Stimulated activated CD8-positive, alpha-beta memory T cell treated with anti-CD3 and anti-CD28 coated beads, Interleukin-12 subunit alpha, Interleukin-12 subunit beta, amount 100 ng/mL, for 4 hours (primary cell): ENCODE measurements around the gene BNC1.
"Not testable (repeated sequence)": the region's sequence is repeated elsewhere in the genome, so short reads cannot be mapped to it uniquely, and the experiment has no call there.

Experiments used
- DNase-seq: peaks from one replicate; pipeline ENCODE4 v3.0.0-alpha.2; 2020; ENCODE audit warnings: low read depth

Gene BNC1

GRCh38 chr15:83292317-83292716, 7.9 kb upstream of the BNC1 start:
- DNase-seq = no peak

DNA sequence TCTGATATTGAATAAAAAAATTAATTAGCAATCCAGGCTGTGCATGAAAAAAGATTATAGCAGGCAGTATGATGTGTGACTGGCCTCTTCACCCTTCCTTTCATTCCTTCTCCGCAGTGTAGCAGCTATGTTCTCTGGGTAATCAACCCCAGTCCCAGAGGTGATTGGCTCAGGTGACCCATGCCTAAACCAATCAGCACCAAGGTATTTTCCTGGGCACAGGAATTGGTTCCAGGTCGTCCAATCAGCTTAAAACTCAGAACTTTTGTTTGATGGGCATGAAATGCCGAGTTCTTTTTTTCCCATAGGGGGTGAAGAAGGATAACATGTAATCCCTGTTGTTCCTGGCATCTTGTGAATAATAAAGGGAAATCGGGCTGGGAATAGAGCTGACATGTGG, 5.8 kb upstream of the BNC1 start:
- no peak for DNase-seq

- DNase-seq = no peak
Observed at GRCh38 chr15:83289160-83289559, 4.7 kb upstream of the BNC1 start.

DNA sequence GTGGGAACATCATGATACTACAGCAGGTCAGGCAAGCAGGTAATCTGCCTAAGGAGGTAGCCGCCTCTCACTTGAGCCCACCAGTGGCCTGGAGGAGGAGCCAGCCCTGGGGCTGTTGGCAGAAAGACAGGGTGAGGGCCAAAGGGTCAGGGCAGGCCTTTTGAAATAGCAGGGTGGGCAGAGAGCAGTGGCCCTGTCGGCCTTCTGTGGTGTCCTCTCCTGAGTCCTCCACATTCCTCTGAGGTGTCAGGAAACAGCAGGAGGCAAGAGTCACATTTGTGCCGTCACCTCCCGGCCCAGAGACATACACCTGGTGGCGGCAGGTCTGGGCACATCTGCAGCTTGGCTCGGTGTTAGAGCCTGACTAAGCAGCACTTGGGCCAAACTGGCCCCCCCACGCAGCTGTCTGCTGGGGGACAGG, 3.9 kb upstream of the BNC1 start:
- no peak for DNase-seq

GRCh38 chr15:83287541-83288027, 3.1 kb upstream of the BNC1 start:
- no peak for DNase-seq

- no peak for DNase-seq
Observed at GRCh38 chr15:83285979-83286553, 1.6 kb upstream of the BNC1 start.

DNA sequence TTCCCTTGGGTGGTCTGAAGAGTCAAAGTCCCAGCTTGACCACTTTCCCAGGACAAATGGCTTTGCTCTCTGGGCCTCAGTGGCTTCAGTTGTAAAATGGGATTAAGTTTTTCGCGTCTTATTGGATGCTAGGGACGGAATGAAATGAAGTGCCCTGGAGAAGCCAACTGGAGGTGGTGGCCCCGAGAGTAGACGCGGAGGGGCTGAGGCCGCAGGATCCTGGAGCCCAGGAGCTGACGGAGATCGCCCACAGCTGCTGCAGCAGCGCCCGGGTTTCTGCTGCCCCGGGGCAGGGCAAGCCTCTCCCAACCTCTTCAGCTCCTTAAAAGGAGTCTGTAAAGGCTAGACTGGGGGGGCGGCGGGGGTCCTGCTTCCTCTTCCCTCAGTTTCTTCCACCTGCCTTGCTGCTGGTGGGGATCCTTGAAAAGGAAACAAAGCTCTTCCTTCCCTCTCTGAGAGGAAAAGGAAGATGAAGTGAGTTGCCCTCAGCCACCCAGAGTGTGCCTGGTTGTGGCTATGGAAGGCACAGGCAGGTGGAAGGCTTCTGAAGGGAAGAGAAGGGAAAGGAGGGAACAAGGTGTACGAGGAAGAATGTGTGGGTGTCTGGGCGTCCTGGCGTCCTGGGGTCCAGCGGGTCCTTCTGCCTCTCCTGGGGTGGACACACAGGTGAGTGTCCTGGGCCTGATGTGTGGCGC, 967 bp upstream of the BNC1 start:
- no peak for DNase-seq

- DNase-seq = no peak
Observed at GRCh38 chr15:83283813-83284558, 478 bp downstream of the BNC1 start.

- no peak for DNase-seq
Observed at GRCh38 chr15:83283138-83283812, 1.2 kb downstream of the BNC1 start.

DNA sequence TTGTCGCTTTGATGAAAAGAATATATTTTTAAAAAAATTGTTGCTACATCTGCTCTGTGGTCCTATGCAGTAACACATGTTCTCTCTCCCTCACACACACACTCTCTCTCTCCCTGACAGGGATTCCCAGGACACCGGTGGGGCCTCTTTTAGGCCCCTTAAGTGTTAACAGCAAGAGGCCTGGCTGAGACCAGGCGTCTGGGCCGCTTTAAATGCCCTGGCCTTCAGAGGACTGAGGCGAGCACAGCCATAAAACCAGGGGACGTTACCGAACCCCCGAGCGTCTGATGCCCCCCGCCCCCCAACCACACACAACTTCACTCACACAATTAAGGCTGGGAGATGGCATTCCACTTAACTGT, 1.7 kb downstream of the BNC1 start:
- DNase-seq = no peak

- no peak for DNase-seq
Observed at GRCh38 chr15:83282141-83282540, 2.3 kb downstream of the BNC1 start.

DNA sequence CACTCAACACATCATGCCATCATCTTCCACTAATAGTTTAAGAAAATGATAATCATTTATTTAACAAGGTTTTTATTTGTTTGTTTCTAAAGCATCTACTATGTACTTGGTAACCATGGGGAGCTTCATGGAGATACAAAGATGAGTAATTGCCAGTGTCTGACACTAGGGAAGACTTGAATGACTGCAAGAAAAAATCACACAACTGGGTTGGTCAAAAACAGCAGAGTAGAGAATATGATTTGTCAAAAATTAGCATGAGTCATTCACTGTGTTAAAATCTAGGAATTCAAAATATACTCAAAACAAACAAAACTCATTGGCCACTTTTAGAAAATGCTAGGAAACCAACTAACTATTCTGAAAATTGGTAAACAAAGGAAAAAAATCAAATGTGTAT, 6.3 kb downstream of the BNC1 start:
- DNase-seq = no peak

GRCh38 chr15:83276661-83277060, 7.8 kb downstream of the BNC1 start:
- DNase-seq = no peak

GRCh38 chr15:83275412-83275811, 9.1 kb downstream of the BNC1 start:
- DNase-seq = no peak

DNA sequence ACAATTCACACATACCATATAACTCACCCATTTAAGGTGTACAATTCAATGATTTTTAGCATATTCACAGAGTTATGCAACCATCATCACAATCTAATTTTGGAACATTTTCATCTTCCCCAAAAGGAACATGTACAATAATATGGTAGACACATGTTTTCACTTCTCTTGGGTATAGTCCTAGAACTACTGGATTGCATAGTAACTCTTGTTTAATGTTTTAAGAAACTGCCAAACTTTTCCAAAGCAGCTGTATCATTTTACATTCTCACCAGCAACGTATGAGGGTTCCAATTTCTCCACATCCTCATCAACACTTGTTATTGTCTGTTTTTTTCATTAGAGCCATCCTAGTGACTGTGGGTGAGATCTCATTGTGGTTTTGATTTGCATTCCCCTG, 14.3 kb downstream of the BNC1 start:
- no peak for DNase-seq

DNA sequence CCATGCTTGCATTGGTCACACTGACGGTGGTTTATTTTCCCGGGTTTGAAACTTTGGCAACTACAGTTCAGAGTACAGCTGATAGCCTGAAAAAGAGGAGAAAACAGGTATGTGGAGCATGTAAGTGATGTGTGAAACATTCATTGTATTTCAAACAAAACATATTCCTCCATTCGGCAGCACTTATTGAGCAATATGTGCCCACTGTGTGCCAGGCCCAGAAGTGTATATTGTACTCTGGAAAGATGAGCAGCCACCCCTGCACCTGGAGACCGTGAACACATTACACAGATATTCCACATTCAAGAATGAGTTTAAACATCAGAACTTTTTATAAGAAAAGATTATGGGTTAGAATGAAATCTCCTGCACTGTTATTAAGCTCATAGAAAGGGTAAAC, 16.3 kb downstream of the BNC1 start:
- DNase-seq = no peak

GRCh38 chr15:83262594-83263315, 21.7 kb downstream of the BNC1 start:
- no peak for DNase-seq

GRCh38 chr15:83262181-83262580, 22.3 kb downstream of the BNC1 start:
- DNase-seq = not testable (repeated sequence)

DNA sequence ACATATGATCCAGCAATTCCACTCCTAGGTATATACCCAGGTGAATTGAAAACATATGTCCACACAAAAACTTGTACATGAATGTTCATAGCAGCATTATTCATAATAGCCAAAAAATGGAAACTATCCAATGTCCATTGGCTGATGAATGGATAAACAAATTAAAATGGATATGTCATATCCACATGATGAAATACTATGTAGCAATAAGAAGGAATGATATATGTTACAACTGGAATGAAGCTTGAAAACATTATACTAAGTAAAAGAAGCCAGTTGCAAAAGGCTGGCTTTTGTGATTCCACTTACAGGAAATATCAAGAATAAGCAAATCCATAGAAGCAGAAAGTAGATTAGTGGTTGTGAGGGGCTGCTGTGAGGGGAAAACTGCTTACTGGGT, 33.7 kb downstream of the BNC1 start:
- DNase-seq = no peak

GRCh38 chr15:83249030-83249343, 35.5 kb downstream of the BNC1 start:
- DNase-seq = no peak

DNA sequence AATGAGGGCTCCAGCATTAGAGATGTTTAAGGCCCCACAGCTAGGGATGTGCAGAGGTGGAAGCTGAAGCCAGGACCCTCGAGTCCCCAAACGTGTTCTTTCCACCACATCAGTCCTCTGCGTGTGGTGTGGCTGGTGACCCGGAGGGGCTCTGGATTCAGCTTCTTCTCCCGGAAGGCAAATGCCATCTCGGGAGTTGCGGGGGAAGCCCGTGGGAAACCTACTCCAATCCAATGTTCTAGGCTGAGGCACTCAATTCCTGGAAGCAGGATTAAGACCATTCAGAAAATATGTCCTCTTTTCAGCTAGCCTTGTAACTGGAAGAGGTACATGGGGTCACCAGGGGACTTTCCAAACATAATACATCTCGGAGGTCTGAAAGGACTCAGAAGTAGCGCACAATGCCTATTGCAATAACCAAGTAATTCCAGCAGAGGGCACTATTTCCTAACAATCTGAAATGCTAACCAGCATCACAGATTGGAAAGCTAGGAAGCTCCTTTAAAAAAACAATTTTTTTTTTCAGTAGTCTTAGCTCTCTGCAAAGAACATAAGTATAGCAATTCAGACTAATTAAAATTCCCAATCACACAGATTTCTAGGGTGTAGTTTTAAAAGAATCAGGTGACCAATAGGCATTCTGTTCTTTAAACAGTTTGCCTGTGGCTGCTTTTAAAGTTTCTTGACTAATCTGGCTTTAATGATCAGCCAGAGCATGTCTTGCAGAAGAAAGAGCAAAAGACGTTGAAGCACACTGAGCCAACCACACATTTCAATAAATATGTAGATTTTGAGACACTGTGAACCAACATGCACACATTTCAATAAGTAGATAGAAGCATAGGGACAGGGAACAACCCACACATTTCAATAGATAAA, 36.1 kb downstream of the BNC1 start:
- DNase-seq = no peak
